Ishikawa (cell line): ENCODE data around the gene RNF168.

Experiments
- CEBPB ChIP-seq: IDR thresholded peaks from 2 replicates; pipeline ENCODE4 v1.6.1; 2012
- CREB1 ChIP-seq: IDR thresholded peaks from 2 replicates; pipeline ENCODE4 v1.6.1; 2012; ENCODE audit warnings: low read depth
- EGR1 ChIP-seq: IDR thresholded peaks from 2 replicates; pipeline ENCODE4 v1.6.1; 2012
- EP300 ChIP-seq: IDR thresholded peaks from 2 replicates; pipeline ENCODE4 v1.6.1; 2012; ENCODE audit warnings: borderline replicate concordance
- FOXM1 ChIP-seq: IDR thresholded peaks from 2 replicates; pipeline ENCODE4 v1.6.1; 2012; ENCODE audit warnings: low read depth, borderline replicate concordance
- NFIC ChIP-seq: IDR thresholded peaks from 2 replicates; pipeline ENCODE4 v1.6.1; 2012
- RAD21 ChIP-seq: IDR thresholded peaks from 2 replicates; pipeline ENCODE4 v1.6.1; 2012; ENCODE audit warnings: low read depth
- TAF1 ChIP-seq: IDR thresholded peaks from 2 replicates; pipeline ENCODE4 v1.6.1; 2012; ENCODE audit warnings: low read depth, mild to moderate bottlenecking
- TCF12 ChIP-seq: IDR thresholded peaks from 2 replicates; pipeline ENCODE4 v1.6.1; 2012; ENCODE audit warnings: low read depth
- TEAD4 ChIP-seq: IDR thresholded peaks from 2 replicates; pipeline ENCODE4 v1.6.1; 2012
- USF1 ChIP-seq: IDR thresholded peaks from 2 replicates; pipeline ENCODE4 v1.6.1; 2012
- YY1 ChIP-seq: IDR thresholded peaks from 2 replicates; pipeline ENCODE4 v1.6.1; 2012; ENCODE audit warnings: low read depth
- ZBTB7A ChIP-seq: IDR thresholded peaks from 2 replicates; pipeline ENCODE4 v1.6.1; 2012; ENCODE audit warnings: low read depth
- TF ChIP-seq, protein P1 (sequence below): IDR thresholded peaks from 2 replicates; pipeline ENCODE4 v1.6.1; 2012; ENCODE audit warnings: low read depth, mild to moderate bottlenecking
- TF ChIP-seq, protein P2 (sequence below): IDR thresholded peaks from 2 replicates; pipeline ENCODE4 v1.6.1; 2012

Gene RNF168

DNA sequence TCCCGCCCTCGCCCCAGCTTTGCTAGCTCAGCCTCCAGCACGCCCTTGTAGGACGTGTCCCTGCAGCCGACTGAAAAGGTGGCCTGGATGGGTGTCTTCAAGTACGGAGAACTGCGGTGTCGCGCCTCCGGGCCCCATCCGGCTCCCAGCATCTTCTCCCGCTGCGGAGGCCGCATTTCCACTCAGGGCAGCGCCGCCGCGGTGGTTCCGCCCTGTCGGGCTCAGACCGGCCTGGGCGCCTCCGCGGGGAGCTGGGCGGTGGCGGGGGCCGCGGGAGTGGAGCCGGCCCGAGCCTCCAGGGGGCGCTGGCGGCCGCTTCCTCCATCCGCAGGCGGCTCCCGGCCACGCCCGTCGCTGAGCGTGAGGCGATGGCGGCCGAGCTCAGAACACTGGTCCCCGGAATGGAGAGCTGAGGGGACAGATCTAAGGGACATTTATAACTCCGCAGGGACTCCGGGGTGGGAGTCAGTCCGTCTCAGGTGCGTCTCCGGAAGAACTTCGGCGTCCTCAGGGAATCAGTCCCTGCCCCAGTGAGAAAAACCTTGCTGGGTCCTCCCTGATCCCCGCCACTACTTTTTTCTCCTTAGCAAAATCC lies 25.2 kb upstream of the RNF168 start:
- TF ChIP-seq RAD21 (peak; percentile 56; the same call in 1 of the 2 replicates), EP300 (peak; percentile 55), NFIC (peak; percentile 34; the same call in 1 of the 2 replicates), EGR1 (peak; percentile 46; the same call in 1 of the 2 replicates), YY1 (peak; percentile 88), TCF12 (peak; percentile 44; the same call in 1 of the 2 replicates), USF1 (no peak), FOXM1 (no peak), TEAD4 (peak; percentile 36; the same call in 1 of the 2 replicates), TAF1 (peak; percentile 83; the same call in 1 of the 2 replicates), CEBPB (no peak), ZBTB7A (no peak)
- TF ChIP-seq, protein P1, sequence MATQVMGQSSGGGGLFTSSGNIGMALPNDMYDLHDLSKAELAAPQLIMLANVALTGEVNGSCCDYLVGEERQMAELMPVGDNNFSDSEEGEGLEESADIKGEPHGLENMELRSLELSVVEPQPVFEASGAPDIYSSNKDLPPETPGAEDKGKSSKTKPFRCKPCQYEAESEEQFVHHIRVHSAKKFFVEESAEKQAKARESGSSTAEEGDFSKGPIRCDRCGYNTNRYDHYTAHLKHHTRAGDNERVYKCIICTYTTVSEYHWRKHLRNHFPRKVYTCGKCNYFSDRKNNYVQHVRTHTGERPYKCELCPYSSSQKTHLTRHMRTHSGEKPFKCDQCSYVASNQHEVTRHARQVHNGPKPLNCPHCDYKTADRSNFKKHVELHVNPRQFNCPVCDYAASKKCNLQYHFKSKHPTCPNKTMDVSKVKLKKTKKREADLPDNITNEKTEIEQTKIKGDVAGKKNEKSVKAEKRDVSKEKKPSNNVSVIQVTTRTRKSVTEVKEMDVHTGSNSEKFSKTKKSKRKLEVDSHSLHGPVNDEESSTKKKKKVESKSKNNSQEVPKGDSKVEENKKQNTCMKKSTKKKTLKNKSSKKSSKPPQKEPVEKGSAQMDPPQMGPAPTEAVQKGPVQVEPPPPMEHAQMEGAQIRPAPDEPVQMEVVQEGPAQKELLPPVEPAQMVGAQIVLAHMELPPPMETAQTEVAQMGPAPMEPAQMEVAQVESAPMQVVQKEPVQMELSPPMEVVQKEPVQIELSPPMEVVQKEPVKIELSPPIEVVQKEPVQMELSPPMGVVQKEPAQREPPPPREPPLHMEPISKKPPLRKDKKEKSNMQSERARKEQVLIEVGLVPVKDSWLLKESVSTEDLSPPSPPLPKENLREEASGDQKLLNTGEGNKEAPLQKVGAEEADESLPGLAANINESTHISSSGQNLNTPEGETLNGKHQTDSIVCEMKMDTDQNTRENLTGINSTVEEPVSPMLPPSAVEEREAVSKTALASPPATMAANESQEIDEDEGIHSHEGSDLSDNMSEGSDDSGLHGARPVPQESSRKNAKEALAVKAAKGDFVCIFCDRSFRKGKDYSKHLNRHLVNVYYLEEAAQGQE: no peak

DNA sequence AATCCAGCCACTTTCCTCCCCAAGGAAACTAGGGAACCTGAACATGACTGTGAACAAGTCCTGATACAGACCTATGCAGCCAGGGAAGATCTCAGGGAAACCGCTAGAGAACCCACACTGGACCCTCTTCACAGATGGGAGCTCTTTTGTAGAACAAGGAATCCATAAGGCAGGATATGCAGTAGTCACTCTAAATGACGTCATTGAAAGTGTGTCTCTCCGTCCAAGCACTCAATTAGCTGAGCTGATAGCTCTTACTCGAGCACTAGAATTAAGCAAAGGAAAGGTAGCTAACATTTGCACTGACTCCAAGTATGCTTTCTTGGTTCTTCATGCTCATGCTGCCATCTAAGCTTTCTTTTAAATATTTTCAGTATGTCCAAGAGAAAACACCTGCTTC lies 21.6 kb upstream of the RNF168 start:
- no peak for TF ChIP-seq CREB1
- TF ChIP-seq, protein P1: no peak
- TF ChIP-seq USF1: no peak
- TF ChIP-seq CEBPB: no peak
- no peak for TF ChIP-seq RAD21
- no peak for TF ChIP-seq EP300
- TF ChIP-seq TAF1: no peak
- TF ChIP-seq, protein P2, sequence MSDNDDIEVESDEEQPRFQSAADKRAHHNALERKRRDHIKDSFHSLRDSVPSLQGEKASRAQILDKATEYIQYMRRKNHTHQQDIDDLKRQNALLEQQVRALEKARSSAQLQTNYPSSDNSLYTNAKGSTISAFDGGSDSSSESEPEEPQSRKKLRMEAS: no peak
- TF ChIP-seq FOXM1: no peak
- no peak for TF ChIP-seq NFIC
- no peak for TF ChIP-seq YY1
- no peak for TF ChIP-seq EGR1
- TF ChIP-seq TEAD4: no peak
- no peak for TF ChIP-seq ZBTB7A
- TF ChIP-seq TCF12: no peak

DNA sequence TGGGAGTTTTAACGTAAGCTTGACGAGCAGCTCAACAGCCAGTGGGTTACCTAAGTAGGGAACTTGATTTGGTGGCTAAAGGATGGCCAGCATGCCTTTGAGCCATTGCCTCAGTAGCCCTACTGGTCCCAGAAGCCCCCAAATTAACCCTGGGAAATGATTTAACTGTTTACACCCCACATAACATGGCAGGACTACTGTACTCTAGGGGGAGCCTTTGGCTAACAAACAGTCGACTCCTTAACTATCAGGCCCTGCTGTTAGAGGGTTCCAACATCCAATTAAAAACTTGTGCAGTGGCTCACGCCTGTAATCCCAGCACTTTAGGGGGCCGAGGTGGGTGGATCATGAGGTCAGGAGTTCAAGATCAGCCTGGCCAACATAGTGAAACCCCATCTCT lies 21.0 kb upstream of the RNF168 start:
- TF ChIP-seq YY1: no peak
- TF ChIP-seq RAD21: 0 out of 2 replicates have a peak, but pooled peaks have one; percentile 13

DNA sequence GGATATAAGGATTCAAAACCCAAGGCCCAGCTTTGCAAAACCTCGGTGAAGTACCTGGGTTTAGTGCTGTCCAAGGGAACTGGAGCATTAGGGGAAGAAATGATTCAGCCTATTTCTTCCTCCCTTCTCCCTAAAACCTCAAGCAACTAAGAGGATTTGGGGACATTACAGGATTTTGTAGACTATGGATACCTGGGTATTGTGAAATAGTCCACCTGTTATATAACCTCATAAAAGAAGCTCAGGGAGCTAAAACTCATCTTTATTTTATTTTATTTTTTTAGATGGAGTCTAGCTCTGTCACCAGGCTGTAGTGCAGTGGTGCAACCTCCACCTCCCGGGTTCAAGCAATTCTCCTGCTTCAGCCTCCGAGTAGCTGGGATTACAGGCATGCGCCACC lies 20.3 kb upstream of the RNF168 start:
- TF ChIP-seq, protein P2: no peak
- TF ChIP-seq ZBTB7A (no peak), TAF1 (no peak), CEBPB (no peak), EGR1 (no peak), FOXM1 (no peak), EP300 (no peak), USF1 (no peak), NFIC (no peak)

DNA sequence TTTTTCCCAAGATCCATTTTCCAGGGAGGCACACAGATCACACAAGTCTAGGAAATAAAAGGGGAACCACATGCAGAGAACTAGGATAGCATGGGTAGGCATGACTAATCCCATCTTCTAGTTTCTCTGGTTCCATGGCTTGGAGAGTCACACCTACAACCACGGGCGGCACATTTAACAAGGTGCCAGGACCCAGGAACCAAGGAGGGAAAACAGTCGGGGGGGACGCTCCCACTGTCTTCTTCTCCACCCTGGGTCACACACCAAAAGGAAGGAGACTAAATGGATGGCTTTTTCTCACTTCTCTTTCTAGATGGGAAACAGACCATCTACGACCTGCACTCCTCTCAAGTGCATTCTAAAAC lies 16.1 kb upstream of the RNF168 start:
- TF ChIP-seq ZBTB7A (no peak), EP300 (no peak), YY1 (no peak), USF1 (peak; percentile 65; the same call in 1 of the 2 replicates), CEBPB (no peak), TAF1 (no peak), FOXM1 (no peak), EGR1 (no peak), TCF12 (peak; percentile 23; the same call in 1 of the 2 replicates), NFIC (no peak)
- TF ChIP-seq, protein P2: no peak
- TF ChIP-seq, protein P1: no peak
